GM18520 (cell line): ENCODE results near the gene ZNF775.
"Not testable (repeated sequence)": the region's sequence is repeated elsewhere in the genome, so short reads cannot be mapped to it uniquely, and the experiment has no call there.

ENCODE experiments used
- ATAC-seq: cut with Tn5 transposase; IDR thresholded peaks from one replicate; pipeline ENCODE4 v1.9.1; 2021; ENCODE audit not compliant: unreplicated experiment

ZNF775 gene

GRCh38 chr7:150381785-150382122 lies 2.6 kb downstream of the ZNF775 start:
- no peak for ATAC-seq

GRCh38 chr7:150382123-150382843 lies 3.2 kb downstream of the ZNF775 start:
- no peak for ATAC-seq

- ATAC-seq = no peak
These were observed 3.7 kb downstream of the ZNF775 start for GRCh38 chr7:150382844-150383225.

- ATAC-seq = no peak
These were observed 4.7 kb downstream of the ZNF775 start for GRCh38 chr7:150383710-150384397.

GRCh38 chr7:150384406-150385301 lies 5.5 kb downstream of the ZNF775 start:
- ATAC-seq = no peak

- no peak for ATAC-seq
These were observed 6.2 kb downstream of the ZNF775 start for GRCh38 chr7:150385302-150385723.

- not testable (repeated sequence) for ATAC-seq
These were observed 6.8 kb downstream of the ZNF775 start for GRCh38 chr7:150385884-150386283.

GRCh38 chr7:150388306-150388705 lies 9.2 kb downstream of the ZNF775 start:
- ATAC-seq = no peak

- ATAC-seq = no peak
These were observed 9.8 kb downstream of the ZNF775 start for GRCh38 chr7:150388709-150389531.

- no peak for ATAC-seq
These were observed 10.3 kb downstream of the ZNF775 start for GRCh38 chr7:150389532-150389816.

GRCh38 chr7:150390205-150390604 lies 11.1 kb downstream of the ZNF775 start:
- no peak for ATAC-seq

- no peak for ATAC-seq
These were observed 14.2 kb downstream of the ZNF775 start for GRCh38 chr7:150393325-150393724.

- ATAC-seq = no peak
These were observed 17.3 kb downstream of the ZNF775 start for GRCh38 chr7:150396426-150396825.

- ATAC-seq = no peak
These were observed 17.7 kb downstream of the ZNF775 start for GRCh38 chr7:150396851-150397260.

- ATAC-seq = no peak
These were observed 18.4 kb downstream of the ZNF775 start for GRCh38 chr7:150397346-150398107.

GRCh38 chr7:150398108-150398964 lies 19.2 kb downstream of the ZNF775 start:
- no peak for ATAC-seq

- ATAC-seq = no peak
These were observed 19.8 kb downstream of the ZNF775 start for GRCh38 chr7:150398965-150399320.

GRCh38 chr7:150399421-150400007 lies 20.4 kb downstream of the ZNF775 start:
- peak; percentile 46 for ATAC-seq
